ENCODE data around the gene SERINC3.

SERINC3 gene

GRCh38 chr20:44447827-44448419 lies 73.9 kb downstream of the SERINC3 start:
- H3K27me3 ChIP-seq (ENCODE audit: control insufficient read depth, insufficient read depth, low read length, poor library complexity, severe bottlenecking): no peaks in the 10 kb centered on the region
- H3K4me3 ChIP-seq (ENCODE audit: insufficient read depth, low read depth, low read length): no peak overlapping the region
- no peaks in the 10 kb centered on the region for H3K9me3 ChIP-seq (ENCODE audit: control insufficient read depth, low read length)
- H3K36me3 ChIP-seq (ENCODE audit: control insufficient read depth, insufficient read depth, low read length): no peaks in the 10 kb centered on the region
- 89 to 91% methylated on average over 3 of the region's 3 CpGs for WGBS, 2 experiments
- H3K27ac ChIP-seq (ENCODE audit: insufficient read depth, low read depth, low read length, poor library complexity, severe bottlenecking): no peak overlapping the region
- H3K4me1 ChIP-seq (ENCODE audit: control insufficient read depth, insufficient read depth, low read length): no peaks in the 10 kb centered on the region
